Fibroblast of skin of left quadriceps (primary cell): ENCODE results near the gene CDH23.

ENCODE experiments used
- DNase-seq, 2 experiments: peaks; one replicate each; pipeline ENCODE4 v3.0.0-alpha.2; 2013; ENCODE audit warnings: low read depth in 2 of 2

The CDH23 gene

GRCh38 chr10:71638822-71639719 lies 242.4 kb downstream of the CDH23 start:
- DNase-seq, result no peak

- DNase-seq, result no peak
These were observed 243.9 kb downstream of the CDH23 start for GRCh38 chr10:71640607-71641006.

DNA sequence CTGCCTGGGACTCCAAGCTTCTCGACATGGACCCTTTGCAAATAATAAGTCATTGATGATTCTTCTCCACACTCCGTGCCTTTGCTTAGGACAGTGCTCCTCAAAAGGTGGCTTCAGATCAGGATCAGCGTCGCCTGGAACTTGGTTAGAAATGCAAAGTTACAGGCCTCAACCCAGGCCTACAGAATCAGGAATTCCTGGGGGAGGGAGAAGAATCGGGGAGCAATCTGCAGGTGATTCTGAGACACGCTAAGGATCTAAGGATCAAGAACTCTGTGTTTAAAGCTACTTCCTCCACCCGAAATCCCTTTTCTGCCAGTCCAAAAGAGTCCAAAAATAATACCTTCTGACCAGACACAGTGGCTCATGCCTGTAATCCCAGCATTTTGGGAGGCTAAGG lies 244.7 kb downstream of the CDH23 start:
- no peak for DNase-seq

GRCh38 chr10:71641986-71642385 lies 245.3 kb downstream of the CDH23 start:
- DNase-seq, result no peak

DNA sequence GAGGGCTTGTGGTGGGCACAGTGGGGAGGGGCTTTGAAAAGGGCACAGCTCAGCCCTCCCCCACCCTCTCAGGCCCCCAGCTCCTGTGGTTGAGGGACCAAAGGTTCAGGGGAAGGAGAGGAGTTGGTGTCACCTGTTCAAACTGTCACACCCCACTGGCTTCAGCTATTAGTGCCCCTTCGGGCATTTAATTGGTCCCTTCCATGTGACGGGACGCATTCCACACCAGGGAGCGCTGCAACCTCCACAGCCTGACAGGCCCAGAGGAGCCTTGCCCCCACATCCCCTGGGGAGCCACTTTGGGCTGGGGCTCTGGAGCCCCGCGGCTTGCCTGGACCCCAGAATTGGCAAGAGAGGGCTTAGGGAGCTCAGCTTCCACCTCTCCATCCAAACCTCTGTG lies 247.2 kb downstream of the CDH23 start:
- DNase-seq, result no peak

DNA sequence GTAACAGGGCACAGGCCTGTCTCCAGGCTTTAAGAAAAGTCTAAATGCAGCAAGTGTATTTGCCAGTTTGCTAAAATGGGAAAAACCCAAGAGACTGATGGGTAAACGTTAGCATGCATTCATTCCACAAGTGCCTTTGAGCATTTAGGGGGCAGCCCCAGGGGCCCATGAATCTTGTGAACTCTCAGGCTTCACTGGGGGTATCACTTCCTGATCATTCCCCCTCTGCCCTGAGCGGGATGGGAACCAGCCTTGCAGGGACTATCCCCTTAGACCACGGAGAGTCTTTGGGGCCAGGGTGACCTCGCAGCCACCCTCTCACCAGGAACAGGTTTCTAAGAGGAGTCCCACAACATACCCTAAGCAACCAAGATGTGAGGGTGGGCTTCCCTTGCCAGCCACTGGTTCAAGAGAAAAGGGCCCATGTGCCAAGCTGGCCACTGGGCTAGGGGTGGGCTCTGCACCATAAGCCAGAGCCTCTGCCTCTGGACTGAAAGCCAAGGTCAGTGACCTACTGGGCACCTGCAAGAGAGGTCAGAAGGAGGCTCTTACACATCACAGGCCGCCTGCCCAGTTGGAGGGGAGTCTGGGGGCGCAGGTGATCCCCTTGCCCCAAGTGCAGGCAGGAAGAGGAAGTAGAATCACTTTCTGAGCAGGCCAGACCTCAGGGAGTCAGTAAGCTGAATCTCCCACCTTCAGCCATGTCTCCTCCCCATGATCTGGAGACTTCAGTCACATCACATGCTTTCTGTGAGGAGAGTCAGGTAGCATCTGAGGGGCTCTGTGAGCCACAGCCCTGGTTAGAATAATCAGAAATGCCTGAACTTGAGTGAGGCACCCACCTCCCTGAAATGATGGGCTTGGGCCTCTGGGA lies 247.8 kb downstream of the CDH23 start:
- DNase-seq, result no peak

GRCh38 chr10:71645185-71645584 lies 248.5 kb downstream of the CDH23 start:
- DNase-seq, result no peak

DNA sequence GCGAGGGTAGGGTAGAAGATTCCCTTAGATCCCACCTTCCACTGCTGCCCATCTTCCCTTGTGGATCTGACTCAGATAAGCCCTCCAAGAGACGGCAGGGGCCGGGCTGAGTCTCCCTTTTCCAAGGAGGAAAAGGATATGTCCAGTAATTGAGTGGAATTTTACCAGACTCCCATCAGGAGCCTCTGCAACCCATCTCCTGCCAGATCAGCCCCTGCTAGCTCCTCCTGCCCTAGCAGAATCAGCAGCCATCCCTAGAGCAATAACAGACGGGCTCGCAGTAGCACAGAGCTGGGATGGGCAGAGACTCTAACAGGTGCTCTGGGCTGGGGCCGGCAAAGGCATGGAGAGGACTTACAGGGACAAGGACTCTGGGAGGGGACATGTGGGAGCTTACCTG lies 249.3 kb downstream of the CDH23 start:
- DNase-seq, result no peak

- no peak for DNase-seq
These were observed 250.0 kb downstream of the CDH23 start for GRCh38 chr10:71646592-71647292.

GRCh38 chr10:71647526-71648253 lies 251.0 kb downstream of the CDH23 start:
- DNase-seq, result no peak

DNA sequence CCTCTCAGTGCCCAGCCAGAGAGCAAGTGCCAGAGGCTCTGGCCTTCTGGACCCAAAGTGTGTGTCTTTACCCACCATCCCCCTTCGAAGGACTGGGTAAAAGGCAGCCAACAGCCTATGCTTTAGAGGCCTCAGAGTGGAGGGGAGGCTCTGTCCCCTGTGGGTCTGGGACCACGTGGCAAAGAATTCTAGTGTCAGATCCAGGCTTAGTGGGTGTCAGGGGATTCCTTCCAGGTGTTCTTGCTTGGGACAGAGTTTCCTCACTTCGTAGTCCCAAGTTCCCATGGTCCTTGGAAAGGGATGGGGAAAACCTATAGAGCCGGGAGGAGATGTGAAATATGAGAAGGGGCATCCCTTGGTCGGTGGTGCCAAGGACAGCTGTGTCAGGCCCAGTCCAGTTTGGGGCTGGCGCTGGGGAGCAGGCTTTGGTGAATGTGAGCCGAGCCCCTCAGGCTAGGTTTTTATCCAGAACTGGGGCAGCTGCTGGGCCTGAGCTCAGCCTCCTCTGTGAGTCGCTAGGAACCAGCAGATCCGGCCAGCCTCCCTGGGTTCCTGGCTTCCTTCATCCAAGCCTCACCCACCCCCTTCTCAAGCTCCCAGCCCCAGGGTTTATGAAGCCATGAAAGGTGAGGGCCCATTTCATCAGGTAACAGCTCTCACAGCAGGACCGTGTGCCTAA lies 251.7 kb downstream of the CDH23 start:
- DNase-seq, result no peak

GRCh38 chr10:71648933-71649320 lies 252.2 kb downstream of the CDH23 start:
- no peak for DNase-seq

- no peak for DNase-seq
These were observed 252.9 kb downstream of the CDH23 start for GRCh38 chr10:71649631-71650030.

DNA sequence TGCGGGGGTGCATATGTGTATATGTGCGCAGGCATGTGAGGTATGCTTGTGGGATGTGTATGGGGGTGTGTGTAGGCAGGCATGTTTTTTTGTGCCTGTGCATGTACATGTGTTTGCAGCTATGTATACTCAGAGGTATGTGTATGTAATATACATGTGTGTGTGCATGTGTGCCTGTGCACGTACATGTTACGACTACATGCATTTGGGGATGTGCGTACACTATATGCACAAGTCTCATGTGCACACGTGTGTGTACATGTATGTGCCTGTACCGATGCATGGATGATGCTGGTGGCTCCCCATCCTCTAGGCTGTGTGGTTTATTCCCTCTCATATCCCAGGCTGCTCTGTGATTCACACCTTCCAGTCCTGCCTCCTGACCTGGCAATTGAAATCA lies 253.7 kb downstream of the CDH23 start:
- no peak for DNase-seq

DNA sequence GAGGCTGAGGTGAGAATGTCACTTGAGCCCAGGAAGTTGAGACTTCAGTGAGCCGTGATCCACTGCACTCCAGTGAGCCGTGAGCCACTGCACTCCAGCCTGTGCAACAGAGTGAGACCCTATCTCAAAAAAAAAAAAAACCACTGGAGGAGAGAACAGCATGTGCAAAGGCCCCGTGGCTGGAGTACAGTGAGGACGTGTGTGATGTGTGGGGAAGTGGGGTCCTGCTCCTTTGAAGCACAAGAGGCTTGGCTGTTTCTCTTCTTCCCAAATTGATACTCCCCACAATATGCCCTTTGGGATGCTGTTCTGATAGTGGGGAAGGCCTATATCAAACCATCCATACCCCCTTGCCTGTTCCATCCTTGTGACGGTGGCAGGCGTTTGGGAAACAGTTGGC lies 254.7 kb downstream of the CDH23 start:
- no peak for DNase-seq

DNA sequence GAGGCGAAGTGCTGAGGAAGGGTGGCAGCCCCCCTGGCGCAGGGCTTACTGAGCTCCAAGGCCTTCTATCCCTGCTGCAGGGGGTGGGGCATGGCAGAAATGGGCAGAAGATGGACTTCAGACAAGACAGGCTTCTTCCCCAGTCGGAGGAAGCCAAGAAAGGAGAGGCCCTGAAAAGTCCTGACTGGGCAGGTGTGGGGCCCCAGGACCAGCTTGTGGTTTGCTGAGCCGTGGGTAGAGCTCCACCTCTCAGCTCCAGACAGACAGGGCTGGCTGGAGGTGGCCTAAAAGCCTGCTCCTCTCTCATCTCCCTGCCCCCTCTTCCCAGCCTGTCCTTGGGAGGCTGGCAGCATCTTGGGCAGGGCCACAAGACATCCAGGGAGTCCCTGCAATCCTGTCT lies 255.2 kb downstream of the CDH23 start:
- no peak for DNase-seq

DNA sequence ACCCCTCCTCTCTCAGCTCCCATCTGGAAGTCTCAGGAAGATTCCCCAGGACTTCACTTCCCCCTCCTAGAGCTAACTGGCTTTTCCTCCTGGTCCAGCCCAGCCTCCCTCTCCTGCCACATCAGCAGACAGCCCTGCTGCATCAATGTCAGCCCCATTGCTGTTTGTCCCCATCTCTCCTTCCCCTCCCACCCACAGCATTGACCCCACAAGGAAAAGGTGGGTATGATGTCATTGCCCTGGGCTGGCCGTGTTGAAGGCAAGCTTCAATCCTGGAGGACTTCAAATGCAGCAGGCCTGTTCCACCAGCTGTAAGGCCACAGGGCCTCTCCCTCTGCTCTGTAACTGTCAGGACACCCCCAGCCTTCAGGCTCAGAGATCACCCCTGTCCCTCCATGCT lies 256.3 kb downstream of the CDH23 start:
- DNase-seq, result no peak

DNA sequence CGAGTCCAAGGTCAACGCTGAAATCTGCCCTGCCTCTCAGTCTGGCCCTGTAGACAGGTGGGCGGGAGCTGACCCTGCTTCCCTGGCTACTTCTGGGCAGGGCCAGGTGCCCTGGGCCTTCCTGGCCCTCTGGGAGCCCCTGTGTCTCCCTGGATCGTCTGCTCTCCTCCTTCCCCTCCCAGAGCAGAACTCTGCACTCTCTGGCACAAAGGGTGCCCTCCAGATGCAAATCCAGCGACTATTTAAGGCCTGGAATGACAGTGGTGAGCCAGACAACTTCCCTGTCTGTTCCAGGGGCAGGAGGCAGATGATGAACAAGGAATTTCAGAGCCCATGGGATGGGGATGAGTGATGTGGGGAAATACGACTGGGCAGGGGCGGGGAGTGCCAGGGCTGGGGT lies 259.5 kb downstream of the CDH23 start:
- DNase-seq, result no peak

DNA sequence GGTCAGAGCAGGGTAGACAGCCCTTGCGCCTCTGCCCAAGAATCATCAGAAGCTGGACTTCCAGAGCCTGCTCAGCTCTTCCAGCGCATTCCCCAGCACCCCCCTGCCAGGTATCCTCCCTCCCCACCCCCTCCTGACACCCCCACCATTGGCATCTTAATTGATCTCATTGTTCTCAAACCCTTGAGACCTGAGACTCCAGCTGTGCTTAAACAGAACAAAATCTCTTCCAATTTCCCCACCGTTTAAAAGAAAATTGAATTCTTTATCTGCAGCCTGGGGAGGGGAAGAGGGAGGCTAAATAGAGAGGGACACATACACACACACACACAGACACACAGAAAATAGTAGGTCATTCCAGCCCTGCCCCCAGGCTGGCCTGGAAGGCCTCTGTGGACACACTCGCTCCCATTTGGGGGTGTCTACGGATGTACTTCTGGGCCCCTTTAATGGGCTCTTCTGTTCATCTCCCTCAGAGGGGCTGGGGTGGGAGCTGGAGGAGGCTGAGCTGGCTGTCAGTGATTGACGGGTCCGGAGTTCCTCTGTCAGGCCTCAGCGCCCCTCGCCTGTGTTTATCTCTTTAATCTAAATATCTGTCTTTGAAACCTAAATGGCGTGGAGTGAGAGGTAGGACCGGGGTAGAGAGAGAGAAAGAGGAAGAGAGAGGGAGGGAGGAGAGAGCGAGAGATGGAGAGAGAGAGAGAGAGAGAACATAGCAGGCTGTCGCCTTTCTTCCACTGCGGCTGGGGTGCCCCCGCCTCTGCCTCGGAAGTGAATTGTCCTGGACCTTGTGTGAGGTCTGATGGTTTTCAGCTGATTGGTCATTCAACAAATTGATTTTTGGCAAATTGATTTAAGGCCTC lies 261.1 kb downstream of the CDH23 start:
- DNase-seq, result no peak

GRCh38 chr10:71658467-71658745 lies 261.7 kb downstream of the CDH23 start:
- no peak for DNase-seq
